Epithelial cell of proximal tubule (primary cell): ENCODE data around the gene DLGAP5. TPM values are rescaled to one million over a fixed set of nuclear protein-coding genes. Genes with fewer than 3 reads are reported as not detected.

ENCODE experiments used
- DNase-seq: peaks from one replicate; pipeline ENCODE4 v3.0.0-alpha.2; 2011; ENCODE audit warnings: low read depth
- H3K4me3 ChIP-seq: 2 replicates; pipeline ENCODE4 v1.5.1; 2011; ENCODE audit warnings: low read depth, mild to moderate bottlenecking, low read length
- total RNA-seq: library from RNA; depleted of rRNA; stranded (reverse); fragments of >200 nt; gene quantifications from 2 replicates; pipeline ENCODE4 v1.2.3, GENCODE V29; 2015
- TF ChIP-seq, protein P1 (sequence below): conservative IDR thresholded peaks from 2 replicates; pipeline ENCODE4 v1.5.1; 2012; ENCODE audit warnings: low read depth, mild to moderate bottlenecking, low read length

The DLGAP5 gene
- total RNA-seq, 1 donor from 2014 or later, result 58.4 TPM

DNA sequence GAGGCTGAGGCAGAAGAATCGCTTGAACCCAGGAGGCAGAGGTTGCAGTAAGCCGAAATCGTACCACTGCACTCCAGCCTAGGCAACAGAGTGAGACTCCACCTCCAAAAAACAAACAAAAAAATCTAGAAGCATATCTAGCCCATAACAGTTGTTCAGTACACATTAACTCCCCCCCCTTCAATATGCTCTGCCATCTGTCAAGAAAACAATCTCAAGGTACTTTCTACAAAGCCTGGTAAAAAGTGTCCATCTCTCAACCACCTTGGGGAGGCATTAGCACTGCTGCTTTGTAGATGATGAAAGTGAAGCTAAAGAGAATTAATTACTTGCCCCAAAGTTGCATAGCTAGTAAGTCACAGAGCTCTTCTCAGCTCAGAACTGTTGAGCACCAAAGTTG is 37.4 kb downstream of the DLGAP5 start:
- H3K4me3 ChIP-seq, result no peak overlapping the region
- DNase-seq, result no peak
- TF ChIP-seq, protein P1, sequence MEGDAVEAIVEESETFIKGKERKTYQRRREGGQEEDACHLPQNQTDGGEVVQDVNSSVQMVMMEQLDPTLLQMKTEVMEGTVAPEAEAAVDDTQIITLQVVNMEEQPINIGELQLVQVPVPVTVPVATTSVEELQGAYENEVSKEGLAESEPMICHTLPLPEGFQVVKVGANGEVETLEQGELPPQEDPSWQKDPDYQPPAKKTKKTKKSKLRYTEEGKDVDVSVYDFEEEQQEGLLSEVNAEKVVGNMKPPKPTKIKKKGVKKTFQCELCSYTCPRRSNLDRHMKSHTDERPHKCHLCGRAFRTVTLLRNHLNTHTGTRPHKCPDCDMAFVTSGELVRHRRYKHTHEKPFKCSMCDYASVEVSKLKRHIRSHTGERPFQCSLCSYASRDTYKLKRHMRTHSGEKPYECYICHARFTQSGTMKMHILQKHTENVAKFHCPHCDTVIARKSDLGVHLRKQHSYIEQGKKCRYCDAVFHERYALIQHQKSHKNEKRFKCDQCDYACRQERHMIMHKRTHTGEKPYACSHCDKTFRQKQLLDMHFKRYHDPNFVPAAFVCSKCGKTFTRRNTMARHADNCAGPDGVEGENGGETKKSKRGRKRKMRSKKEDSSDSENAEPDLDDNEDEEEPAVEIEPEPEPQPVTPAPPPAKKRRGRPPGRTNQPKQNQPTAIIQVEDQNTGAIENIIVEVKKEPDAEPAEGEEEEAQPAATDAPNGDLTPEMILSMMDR, result no peak

GRCh38 chr14:55152052-55152753 is 39.2 kb downstream of the DLGAP5 start:
- H3K4me3 ChIP-seq, result no peak overlapping the region
- TF ChIP-seq, protein P1, result no peak
- no peak for DNase-seq

DNA sequence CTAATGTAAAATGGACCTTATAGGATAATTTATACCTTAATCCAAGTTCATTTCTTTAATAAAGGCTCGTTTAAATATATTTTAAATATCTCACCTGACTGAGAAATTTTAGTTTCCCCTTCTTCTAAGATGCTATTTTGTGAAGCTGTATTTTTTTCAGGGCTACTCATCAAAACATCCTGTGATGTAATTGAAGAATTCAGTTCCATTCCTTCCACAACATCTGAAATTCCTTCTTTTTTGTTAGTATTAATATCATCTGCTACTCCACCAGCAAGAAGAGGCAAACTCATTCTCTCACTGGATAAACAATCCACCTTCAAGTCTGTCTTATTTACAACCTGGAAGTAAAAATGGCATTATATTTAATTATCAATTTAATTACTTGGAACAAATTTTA is 39.8 kb downstream of the DLGAP5 start:
- no peak overlapping the region for H3K4me3 ChIP-seq
- no peak for DNase-seq
- TF ChIP-seq, protein P1, result no peak

GRCh38 chr14:55146425-55146824 is 45.0 kb downstream of the DLGAP5 start:
- no peak for DNase-seq
- no peak overlapping the region for H3K4me3 ChIP-seq
- TF ChIP-seq, protein P1, result no peak

DNA sequence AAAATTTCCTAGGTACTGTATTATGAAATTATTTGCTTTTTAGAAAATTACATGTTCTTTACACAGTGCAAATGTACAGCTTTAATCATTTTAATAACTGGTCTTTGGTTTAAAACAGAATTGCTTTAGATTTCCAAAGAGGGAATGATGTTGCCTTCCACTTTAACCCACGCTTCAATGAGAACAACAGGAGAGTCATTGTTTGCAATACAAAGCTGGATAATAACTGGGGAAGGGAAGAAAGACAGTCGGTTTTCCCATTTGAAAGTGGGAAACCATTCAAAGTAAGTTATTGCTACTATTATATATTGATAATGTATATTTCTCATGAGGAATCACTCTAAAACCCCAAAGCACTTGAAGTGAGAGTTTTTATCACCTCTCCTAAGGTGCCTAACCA is 48.9 kb downstream of the DLGAP5 start:
- H3K4me3 ChIP-seq, result no peak overlapping the region
- TF ChIP-seq, protein P1, result no peak
- DNase-seq, result no peak

DNA sequence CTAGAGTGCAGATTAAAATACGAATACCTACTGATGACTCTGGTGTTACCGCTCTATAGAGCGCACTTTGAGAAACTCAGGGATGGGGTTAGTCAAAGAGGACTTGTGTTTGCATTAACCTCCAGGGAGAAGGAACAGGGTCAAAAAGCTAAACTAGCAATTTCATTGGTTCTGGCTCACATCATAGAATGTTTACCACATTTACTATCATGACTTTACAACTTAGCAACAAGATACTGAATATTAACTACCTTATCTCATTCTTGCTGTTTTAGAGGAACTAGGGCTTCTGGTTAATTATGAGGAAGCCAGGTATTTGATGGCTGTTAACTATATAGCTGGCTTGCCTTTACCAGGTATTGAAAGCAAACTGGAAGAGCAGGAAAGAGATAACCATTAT is 49.6 kb downstream of the DLGAP5 start:
- TF ChIP-seq, protein P1, result no peak
- no peak overlapping the region for H3K4me3 ChIP-seq
- no peak for DNase-seq

- H3K4me3 ChIP-seq, result no peak overlapping the region
- DNase-seq, result no peak
- TF ChIP-seq, protein P1, result no peak
Measured at GRCh38 chr14:55139696-55140509, 51.5 kb downstream of the DLGAP5 start.
